ENCODE results near the gene RCAN1. TPM values are rescaled to one million over a fixed set of nuclear protein-coding genes. Genes with fewer than 3 reads are reported as not detected.

Gene RCAN1
- total RNA-seq, 1 donor from 2014 or later = 17.7 TPM

DNA sequence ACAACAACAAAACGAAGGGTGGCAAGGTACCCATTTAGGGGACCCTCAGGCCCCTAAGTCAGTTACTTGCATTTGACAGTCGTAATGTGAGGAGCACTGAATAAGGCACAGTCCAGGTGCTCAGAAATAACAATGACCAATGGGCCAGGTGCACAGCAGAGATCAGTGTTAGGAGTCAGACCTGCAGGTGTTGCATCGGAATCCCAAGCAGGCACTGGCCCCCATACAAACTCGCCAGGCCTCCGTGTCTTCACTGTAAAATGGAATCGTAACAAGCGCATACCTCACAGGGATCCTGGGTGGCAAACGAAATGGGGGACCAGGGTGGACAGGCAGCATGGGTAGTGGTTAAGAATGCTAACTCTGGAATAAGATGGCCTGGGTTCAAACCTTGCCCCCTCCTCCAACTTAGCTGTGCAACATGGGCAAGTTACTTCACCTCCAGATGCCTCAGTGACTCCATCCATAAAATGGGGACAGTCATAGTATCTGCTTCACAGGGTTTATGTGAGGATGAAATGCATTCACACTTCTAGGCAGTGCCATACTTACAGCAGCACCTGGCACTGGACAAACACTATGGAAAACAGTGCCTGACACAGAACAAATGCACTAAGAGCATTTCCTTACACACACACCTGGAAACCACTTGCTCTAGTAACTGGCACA, 20.2 kb downstream of the RCAN1 start:
- peaks cover 5% of the 10 kb centered on the region for H3K4me1 Mint-ChIP-seq (ENCODE audit: low read depth, unreplicated experiment)
- no peak overlapping the region for H3K27ac Mint-ChIP-seq (ENCODE audit: unreplicated experiment)
- DNase-seq = no peak
- no peak overlapping the region for H3K4me3 Mint-ChIP-seq (ENCODE audit: unreplicated experiment)
- TF ChIP-seq, protein P1, sequence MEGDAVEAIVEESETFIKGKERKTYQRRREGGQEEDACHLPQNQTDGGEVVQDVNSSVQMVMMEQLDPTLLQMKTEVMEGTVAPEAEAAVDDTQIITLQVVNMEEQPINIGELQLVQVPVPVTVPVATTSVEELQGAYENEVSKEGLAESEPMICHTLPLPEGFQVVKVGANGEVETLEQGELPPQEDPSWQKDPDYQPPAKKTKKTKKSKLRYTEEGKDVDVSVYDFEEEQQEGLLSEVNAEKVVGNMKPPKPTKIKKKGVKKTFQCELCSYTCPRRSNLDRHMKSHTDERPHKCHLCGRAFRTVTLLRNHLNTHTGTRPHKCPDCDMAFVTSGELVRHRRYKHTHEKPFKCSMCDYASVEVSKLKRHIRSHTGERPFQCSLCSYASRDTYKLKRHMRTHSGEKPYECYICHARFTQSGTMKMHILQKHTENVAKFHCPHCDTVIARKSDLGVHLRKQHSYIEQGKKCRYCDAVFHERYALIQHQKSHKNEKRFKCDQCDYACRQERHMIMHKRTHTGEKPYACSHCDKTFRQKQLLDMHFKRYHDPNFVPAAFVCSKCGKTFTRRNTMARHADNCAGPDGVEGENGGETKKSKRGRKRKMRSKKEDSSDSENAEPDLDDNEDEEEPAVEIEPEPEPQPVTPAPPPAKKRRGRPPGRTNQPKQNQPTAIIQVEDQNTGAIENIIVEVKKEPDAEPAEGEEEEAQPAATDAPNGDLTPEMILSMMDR (IDR thresholded peaks at IDR 0.05; ENCODE audit: partially characterized antibody, unreplicated experiment) = no peak
- no peaks in the 10 kb centered on the region for H3K9me3 Mint-ChIP-seq (ENCODE audit: unreplicated experiment)
- no peaks in the 10 kb centered on the region for H3K27me3 Mint-ChIP-seq (ENCODE audit: unreplicated experiment)
- no peaks in the 10 kb centered on the region for H3K36me3 Mint-ChIP-seq (ENCODE audit: unreplicated experiment)

DNA sequence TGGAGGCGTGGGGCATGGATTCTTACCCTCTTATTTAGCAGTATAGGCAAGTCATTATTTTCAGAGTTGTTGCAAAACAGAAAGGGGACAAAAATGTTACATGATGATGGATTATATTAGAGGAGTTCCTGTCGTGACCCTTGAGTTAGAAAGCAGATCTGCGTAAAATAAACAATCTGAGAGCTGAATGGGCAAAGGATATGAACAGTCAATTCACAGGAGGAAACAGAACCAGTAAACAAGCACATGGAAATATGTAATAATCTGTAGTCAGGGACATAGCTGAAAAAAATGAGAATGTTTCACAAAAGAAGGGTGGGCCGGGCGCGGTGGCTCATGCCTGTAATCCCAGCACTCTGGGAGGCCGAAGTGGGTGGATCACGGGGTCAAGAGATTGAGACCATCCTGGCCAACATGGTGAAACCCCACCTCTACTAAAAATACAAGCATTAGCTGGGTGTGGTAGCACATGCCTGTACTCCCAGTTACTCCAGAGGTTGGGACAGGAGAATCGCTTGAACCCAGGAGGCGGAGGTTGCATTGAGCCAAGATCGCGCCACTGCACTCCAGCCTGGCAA, 20.9 kb downstream of the RCAN1 start:
- Mint-ChIP-seq H3K27me3 (ENCODE audit: unreplicated experiment) (no peaks in the 10 kb centered on the region), H3K36me3 (ENCODE audit: unreplicated experiment) (no peaks in the 10 kb centered on the region), H3K4me3 (ENCODE audit: unreplicated experiment) (no peak overlapping the region), H3K9me3 (ENCODE audit: unreplicated experiment) (no peaks in the 10 kb centered on the region), H3K27ac (ENCODE audit: unreplicated experiment) (no peak overlapping the region), H3K4me1 (ENCODE audit: low read depth, unreplicated experiment) (peaks cover 5% of the 10 kb centered on the region)
- TF ChIP-seq, protein P1 (IDR thresholded peaks at IDR 0.05; ENCODE audit: partially characterized antibody, unreplicated experiment) = no peak
- DNase-seq = no peak

DNA sequence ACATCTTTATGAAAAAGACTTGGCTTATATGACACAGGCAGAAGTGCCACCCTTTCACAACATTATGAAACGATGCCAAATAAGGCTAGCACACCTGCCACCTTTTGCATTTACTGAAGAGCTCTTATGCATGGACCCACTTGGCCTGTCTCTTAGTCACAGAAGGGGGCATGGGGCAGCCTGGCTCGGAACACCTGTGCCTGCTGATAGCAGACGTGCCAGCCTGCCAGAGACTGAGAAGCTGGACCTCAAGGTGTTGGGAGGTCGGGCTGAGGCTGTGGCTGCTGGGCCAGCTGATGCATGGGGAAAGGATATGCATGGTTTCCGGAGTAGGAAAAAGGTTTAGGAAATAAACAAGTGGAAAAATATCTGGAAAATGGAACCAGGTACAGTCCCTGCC, 21.5 kb downstream of the RCAN1 start:
- TF ChIP-seq, protein P1 (IDR thresholded peaks at IDR 0.05; ENCODE audit: partially characterized antibody, unreplicated experiment) = no peak
- Mint-ChIP-seq H3K27ac (ENCODE audit: unreplicated experiment) (no peak overlapping the region), H3K36me3 (ENCODE audit: unreplicated experiment) (no peaks in the 10 kb centered on the region), H3K27me3 (ENCODE audit: unreplicated experiment) (no peaks in the 10 kb centered on the region), H3K4me1 (ENCODE audit: low read depth, unreplicated experiment) (peaks cover 5% of the 10 kb centered on the region), H3K4me3 (ENCODE audit: unreplicated experiment) (no peak overlapping the region), H3K9me3 (ENCODE audit: unreplicated experiment) (no peaks in the 10 kb centered on the region)
- DNase-seq = no peak

DNA sequence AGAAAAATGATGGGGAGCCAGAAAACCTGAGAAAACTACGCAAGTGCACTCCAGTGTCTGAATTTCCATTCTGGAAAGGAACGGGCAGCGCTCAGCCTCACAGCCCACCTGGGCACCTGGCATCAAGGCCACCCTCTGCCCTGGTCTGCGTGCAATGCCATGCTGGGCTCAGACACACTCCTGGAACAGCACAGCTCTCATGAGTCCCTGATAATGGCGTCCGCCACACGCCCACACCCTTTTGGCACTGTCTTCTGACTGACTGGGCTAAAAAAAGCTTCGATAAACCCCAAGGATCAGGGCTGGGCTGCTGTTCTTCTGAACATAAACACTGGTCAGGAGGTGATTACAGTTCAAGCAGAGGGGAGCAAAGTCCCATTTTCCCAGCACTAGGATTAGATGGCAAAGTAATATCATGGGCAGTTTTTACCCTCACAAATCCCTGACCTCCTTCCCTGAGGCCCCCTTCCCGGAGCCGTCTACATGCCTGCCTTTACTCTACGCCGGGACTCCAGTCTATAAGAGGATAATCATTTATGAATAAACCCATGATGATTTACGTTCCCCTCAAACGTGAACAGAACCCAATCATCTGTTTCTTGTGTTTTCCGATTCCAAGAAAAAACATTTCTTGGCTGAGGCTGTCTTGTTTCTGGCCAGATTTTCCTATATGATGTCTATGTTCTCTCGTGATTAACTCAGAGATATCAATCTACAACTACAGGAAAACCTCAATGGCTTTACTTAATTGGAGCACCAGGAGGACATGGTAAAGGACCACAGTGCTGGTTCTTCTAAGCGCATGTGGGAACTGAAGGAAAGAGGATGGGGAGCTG, 22.6 kb downstream of the RCAN1 start:
- TF ChIP-seq, protein P1 (IDR thresholded peaks at IDR 0.05; ENCODE audit: partially characterized antibody, unreplicated experiment) = no peak
- H3K36me3 Mint-ChIP-seq (ENCODE audit: unreplicated experiment) = peaks cover 8% of the 10 kb centered on the region
- DNase-seq = no peak
- peaks cover 5% of the 10 kb centered on the region for H3K4me1 Mint-ChIP-seq (ENCODE audit: low read depth, unreplicated experiment)
- H3K27ac Mint-ChIP-seq (ENCODE audit: unreplicated experiment) = no peak overlapping the region
- H3K9me3 Mint-ChIP-seq (ENCODE audit: unreplicated experiment) = peaks cover 1% of the 10 kb centered on the region
- no peaks in the 10 kb centered on the region for H3K27me3 Mint-ChIP-seq (ENCODE audit: unreplicated experiment)
- H3K4me3 Mint-ChIP-seq (ENCODE audit: unreplicated experiment) = no peak overlapping the region

All from glutamatergic neuron (in vitro differentiated cells).